ENCODE measurements around the gene CD9.

CD9 gene, protein sequence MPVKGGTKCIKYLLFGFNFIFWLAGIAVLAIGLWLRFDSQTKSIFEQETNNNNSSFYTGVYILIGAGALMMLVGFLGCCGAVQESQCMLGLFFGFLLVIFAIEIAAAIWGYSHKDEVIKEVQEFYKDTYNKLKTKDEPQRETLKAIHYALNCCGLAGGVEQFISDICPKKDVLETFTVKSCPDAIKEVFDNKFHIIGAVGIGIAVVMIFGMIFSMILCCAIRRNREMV

DNA sequence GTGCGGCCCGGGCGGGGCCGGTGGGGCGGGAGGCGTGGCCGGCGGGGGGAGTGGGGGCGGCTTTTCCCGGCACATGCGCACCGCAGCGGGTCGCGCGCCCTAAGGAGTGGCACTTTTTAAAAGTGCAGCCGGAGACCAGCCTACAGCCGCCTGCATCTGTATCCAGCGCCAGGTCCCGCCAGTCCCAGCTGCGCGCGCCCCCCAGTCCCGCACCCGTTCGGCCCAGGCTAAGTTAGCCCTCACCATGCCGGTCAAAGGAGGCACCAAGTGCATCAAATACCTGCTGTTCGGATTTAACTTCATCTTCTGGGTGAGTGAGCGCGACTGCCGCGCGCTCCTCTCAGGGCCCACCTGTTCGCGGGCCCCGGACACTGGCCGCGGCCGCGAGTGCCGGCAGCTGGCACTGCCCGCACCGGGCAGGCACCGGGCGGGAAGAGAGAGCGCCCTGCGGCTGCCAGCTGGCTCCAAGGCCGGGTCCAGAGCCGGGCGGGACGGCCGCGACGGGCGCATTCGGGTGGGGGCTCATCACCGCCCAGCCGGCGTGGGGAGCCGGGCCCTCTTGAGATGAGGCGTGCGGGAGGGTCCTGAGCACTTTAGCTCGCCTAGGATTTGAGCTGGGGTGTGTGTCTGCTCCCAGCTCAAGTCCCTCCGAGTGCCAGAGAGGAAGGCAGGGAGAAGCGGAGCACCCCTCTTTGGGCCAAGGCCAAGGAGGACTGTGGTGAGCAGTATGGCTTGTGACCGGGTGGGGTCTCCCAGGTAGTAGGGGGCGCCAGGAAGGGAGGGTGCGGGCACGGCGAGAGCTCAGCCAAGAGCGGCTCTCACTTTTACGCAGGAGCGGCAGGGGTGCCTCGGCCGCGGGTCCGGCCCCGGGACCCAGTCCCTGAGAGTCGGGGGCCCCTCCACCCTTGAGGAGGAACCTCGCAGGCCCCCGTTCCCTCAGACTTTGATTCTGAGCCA is at the start of gene CD9:
Gene CD9, plus strand, starts transcription at position 145 of the 957 bp plus-strand sequence. Its CDS starts 100 bp downstream, at position 245.
- DNase-seq (ENCODE audit: extremely low spot score) = peak; percentile 76
- TF ChIP-seq FOXA1 (IDR thresholded peaks at IDR 0.05) (no peak), FOXM1 (IDR thresholded peaks at IDR 0.05; ENCODE audit: borderline replicate concordance) (no peak), HDGF (IDR thresholded peaks at IDR 0.05; ENCODE audit: borderline replicate concordance) (no peak), TARDBP (IDR thresholded peaks at IDR 0.05) (no peak), ZNF384 (IDR thresholded peaks at IDR 0.05) (no peak), ELF4 (IDR thresholded peaks at IDR 0.05) (no peak), NFRKB (IDR thresholded peaks at IDR 0.05) (no peak), SUZ12 (IDR thresholded peaks at IDR 0.05) (no peak), L3MBTL2 (conservative IDR thresholded peaks at IDR 0.05) (no peak), LEF1 (IDR thresholded peaks at IDR 0.05; ENCODE audit: borderline replicate concordance) (no peak), SP1 (IDR thresholded peaks at IDR 0.05) (no peak), BHLHE40 (IDR thresholded peaks at IDR 0.05; ENCODE audit: borderline replicate concordance) (no peak)
- TF ChIP-seq, protein P1, sequence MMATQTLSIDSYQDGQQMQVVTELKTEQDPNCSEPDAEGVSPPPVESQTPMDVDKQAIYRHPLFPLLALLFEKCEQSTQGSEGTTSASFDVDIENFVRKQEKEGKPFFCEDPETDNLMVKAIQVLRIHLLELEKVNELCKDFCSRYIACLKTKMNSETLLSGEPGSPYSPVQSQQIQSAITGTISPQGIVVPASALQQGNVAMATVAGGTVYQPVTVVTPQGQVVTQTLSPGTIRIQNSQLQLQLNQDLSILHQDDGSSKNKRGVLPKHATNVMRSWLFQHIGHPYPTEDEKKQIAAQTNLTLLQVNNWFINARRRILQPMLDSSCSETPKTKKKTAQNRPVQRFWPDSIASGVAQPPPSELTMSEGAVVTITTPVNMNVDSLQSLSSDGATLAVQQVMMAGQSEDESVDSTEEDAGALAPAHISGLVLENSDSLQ (IDR thresholded peaks at IDR 0.05) = no peak
- ChIA-PET POLR2A (interaction anchor here (0.6 to 2.2 kb wide), 9 partner anchors 9 to 122 kb away, joined by 3 to 6 read pairs (median 4); no protein-coding TSS in a partner anchor), CTCF (interaction anchor here (0.6 to 6.7 kb wide), 3 partner anchors 34 to 84 kb away, joined by 3 to 90 read pairs (median 9); no protein-coding TSS in a partner anchor)

DNA sequence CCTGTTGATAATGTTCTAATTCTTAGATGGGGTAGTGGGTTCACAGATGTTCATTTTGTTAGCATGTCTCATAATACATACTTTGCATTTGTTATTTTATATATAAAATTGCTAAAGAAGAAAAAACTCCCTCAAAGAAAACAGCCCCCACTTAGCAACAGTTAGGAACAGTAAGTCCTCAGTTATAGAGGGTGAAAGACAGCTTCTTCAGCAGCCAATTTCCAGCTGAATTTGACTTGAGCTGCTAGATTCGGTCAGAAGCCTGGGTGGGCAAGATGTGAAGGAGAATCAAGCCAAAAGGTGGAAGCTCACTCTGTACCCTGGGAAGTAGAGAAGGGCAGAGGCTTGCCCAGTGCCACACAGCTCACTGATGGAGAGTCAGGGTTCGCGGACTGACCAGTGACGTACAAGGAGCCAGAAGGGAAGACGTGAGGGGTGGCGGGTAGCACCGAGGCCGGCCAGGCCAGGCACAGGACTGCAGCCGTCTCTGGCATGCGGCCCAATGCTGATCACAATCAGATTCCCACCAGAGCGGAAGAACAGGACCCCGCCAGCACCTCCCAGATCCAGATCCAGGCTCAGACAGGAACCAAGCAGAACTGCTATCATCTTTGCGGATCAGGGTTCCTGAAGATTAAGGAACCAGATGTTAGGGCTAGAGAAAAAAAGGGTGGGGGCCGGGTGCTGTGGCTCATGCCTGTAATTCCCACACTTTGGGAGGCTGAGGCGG is 45.3 kb upstream of the CD9 start:
- ChIA-PET POLR2A (no interaction called here), CTCF (no interaction called here)
- TF ChIP-seq SP1 (IDR thresholded peaks at IDR 0.05) = no peak
- TF ChIP-seq, protein P1 (IDR thresholded peaks at IDR 0.05) = no peak
- TF ChIP-seq BHLHE40 (IDR thresholded peaks at IDR 0.05; ENCODE audit: borderline replicate concordance) = no peak
- TF ChIP-seq LEF1 (IDR thresholded peaks at IDR 0.05; ENCODE audit: borderline replicate concordance) = no peak
- no peak for TF ChIP-seq HDGF (IDR thresholded peaks at IDR 0.05; ENCODE audit: borderline replicate concordance)
- no peak for DNase-seq (ENCODE audit: extremely low spot score)

DNA sequence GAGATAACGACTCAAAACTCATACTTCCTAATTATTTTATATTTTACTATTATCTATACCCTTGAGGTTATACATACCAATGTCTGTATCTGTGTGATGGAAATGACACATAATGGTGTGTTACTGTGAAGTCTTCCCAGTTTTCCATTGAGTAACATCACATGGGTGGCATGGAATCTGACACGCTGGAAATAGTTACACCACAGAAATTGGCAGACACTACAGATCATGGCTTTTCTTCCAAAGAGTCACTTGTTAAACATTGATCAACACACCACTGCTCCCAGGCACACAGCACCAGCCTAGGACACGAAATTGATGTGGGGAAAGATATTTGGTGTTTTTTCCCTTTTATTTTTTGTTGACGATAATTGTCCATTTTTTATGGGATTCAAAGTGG is 42.7 kb upstream of the CD9 start:
- CTCF ChIA-PET = no interaction called here
- POLR2A ChIA-PET = no interaction called here
- DNase-seq (ENCODE audit: extremely low spot score) = no peak
- TF ChIP-seq FOXK2 (IDR thresholded peaks at IDR 0.05) (no peak), BHLHE40 (IDR thresholded peaks at IDR 0.05; ENCODE audit: borderline replicate concordance) (no peak), TARDBP (IDR thresholded peaks at IDR 0.05) (no peak), ELF4 (IDR thresholded peaks at IDR 0.05) (no peak), FOXA1 (IDR thresholded peaks at IDR 0.05) (no peak), ARNT (IDR thresholded peaks at IDR 0.05) (no peak), L3MBTL2 (conservative IDR thresholded peaks at IDR 0.05) (no peak), ZNF384 (IDR thresholded peaks at IDR 0.05) (no peak), HDGF (IDR thresholded peaks at IDR 0.05; ENCODE audit: borderline replicate concordance) (no peak), NFRKB (IDR thresholded peaks at IDR 0.05) (no peak), SP1 (IDR thresholded peaks at IDR 0.05) (no peak), LEF1 (IDR thresholded peaks at IDR 0.05; ENCODE audit: borderline replicate concordance) (no peak), CTBP1 (IDR thresholded peaks at IDR 0.05; ENCODE audit: borderline replicate concordance) (no peak), SUZ12 (IDR thresholded peaks at IDR 0.05) (no peak), FOXM1 (IDR thresholded peaks at IDR 0.05; ENCODE audit: borderline replicate concordance) (no peak)
- TF ChIP-seq, protein P1 (IDR thresholded peaks at IDR 0.05) = no peak

DNA sequence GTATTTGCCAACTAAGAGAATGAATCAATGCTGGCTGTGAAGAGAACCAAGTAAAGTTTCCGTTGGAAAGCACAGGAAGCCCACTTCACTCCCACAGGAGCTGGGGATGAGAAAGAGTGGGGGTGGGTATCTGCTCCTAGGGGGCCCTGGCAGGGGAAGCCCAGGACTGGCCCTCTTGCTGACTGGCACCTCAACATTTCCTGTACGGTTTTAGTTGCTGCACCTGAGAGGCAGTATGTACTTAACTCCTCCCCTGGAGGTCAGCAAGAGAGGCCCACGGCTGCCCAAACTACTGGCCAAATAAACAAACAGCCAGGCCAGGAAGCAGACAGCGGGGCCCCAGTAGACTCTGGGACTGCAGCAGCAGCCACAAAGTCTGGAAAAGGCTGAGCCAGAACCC is 41.9 kb upstream of the CD9 start:
- DNase-seq (ENCODE audit: extremely low spot score) = no peak
- ChIA-PET POLR2A (no interaction called here), CTCF (no interaction called here)
- TF ChIP-seq ARNT (IDR thresholded peaks at IDR 0.05) (no peak), CTBP1 (IDR thresholded peaks at IDR 0.05; ENCODE audit: borderline replicate concordance) (no peak), TARDBP (IDR thresholded peaks at IDR 0.05) (no peak), FOXK2 (IDR thresholded peaks at IDR 0.05) (no peak), SUZ12 (IDR thresholded peaks at IDR 0.05) (no peak), FOXA1 (IDR thresholded peaks at IDR 0.05) (no peak), HDGF (IDR thresholded peaks at IDR 0.05; ENCODE audit: borderline replicate concordance) (no peak), ELF4 (IDR thresholded peaks at IDR 0.05) (no peak), L3MBTL2 (conservative IDR thresholded peaks at IDR 0.05) (no peak), NFRKB (IDR thresholded peaks at IDR 0.05) (no peak), FOXM1 (IDR thresholded peaks at IDR 0.05; ENCODE audit: borderline replicate concordance) (no peak), BHLHE40 (IDR thresholded peaks at IDR 0.05; ENCODE audit: borderline replicate concordance) (no peak)
- TF ChIP-seq, protein P1 (IDR thresholded peaks at IDR 0.05) = no peak

Data from HEK293T (cell line).